ENCODE data around the gene C3. TPM values are rescaled to one million over a fixed set of nuclear protein-coding genes. Genes with fewer than 3 reads are reported as not detected.
"Not testable (repeated sequence)": the region's sequence is repeated elsewhere in the genome, so short reads cannot be mapped to it uniquely, and the experiment has no call there.

C3 gene
- polyA plus RNA-seq, 2 of the 4 experiments (the other 2 are of a cell fraction) = 45.4 to 70.9 TPM

DNA sequence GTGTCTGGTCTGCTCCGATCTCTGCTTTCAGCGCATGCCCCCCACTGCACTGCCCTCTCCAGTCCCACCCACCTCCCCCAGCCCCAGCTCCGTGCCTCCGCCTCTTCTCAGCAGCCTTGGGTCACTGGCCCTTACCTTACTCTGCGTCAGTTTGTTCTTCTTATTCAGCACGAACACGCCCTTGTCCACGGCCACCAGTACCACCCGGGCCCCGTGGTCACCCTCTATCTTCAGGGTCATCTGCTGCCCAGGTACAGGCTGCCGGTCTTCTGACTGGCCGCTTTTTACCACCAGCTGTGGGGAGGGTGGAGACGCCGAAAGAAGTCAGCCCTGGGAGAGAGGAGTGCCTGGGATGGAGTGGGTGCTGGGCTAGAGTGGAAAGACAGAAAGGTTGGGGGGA lies 10.9 kb downstream of the C3 start:
- 63% methylated on average over 12 of the region's 14 CpGs for WGBS (ENCODE audit: missing lambda C conversion rate)
- CTCF ChIA-PET = interaction anchor here (0.6 kb wide), 1 partner anchor 197 kb away, joined by 3 read pairs; no protein-coding TSS in a partner anchor
- no peaks in the 10 kb centered on the region for H3K4me1 ChIP-seq
- no peak for DNase-seq (ENCODE audit: low read depth in 1 of 2, low spot score in 1 of 2)
- no peak for ATAC-seq
- H3K4me3 ChIP-seq = no peak overlapping the region
- no peak overlapping the region for H3K27ac ChIP-seq
- POLR2A ChIA-PET = no interaction called here
- no peak for TF ChIP-seq CEBPB (IDR thresholded peaks at IDR 0.05)
- no peak for TF ChIP-seq RAD21 (conservative IDR thresholded peaks at IDR 0.05 in 1 of 2, IDR thresholded peaks at IDR 0.05 in 1 of 2)
- TF ChIP-seq, protein P1, sequence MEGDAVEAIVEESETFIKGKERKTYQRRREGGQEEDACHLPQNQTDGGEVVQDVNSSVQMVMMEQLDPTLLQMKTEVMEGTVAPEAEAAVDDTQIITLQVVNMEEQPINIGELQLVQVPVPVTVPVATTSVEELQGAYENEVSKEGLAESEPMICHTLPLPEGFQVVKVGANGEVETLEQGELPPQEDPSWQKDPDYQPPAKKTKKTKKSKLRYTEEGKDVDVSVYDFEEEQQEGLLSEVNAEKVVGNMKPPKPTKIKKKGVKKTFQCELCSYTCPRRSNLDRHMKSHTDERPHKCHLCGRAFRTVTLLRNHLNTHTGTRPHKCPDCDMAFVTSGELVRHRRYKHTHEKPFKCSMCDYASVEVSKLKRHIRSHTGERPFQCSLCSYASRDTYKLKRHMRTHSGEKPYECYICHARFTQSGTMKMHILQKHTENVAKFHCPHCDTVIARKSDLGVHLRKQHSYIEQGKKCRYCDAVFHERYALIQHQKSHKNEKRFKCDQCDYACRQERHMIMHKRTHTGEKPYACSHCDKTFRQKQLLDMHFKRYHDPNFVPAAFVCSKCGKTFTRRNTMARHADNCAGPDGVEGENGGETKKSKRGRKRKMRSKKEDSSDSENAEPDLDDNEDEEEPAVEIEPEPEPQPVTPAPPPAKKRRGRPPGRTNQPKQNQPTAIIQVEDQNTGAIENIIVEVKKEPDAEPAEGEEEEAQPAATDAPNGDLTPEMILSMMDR (IDR thresholded peaks at IDR 0.05) = no peak
- no peak for TF ChIP-seq TFCP2L1 (CRISPR knock-in tag; IDR thresholded peaks at IDR 0.05)
- no peak overlapping the region for H3K4me2 ChIP-seq
- no peaks in the 10 kb centered on the region for H3K9me3 ChIP-seq
- no peak for FAIRE-seq

DNA sequence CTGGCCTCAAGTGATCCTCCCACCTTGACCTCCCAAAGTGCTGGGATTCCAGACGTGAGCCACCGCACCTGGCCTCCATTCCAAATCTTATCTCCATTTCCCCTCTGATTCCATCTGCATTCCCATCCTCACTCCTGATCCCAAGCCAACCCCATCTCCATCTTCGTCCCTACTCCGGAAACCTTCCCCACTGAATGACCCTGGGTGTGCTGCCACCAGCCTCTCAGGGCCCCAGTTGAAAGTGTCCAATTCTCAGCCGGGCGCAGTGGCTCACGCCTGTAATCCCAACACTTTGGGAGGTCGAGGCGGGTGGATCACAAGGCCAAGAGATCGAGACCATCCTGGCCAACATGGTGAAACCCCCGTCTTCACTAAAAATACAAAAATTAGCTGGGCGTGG lies 11.5 kb downstream of the C3 start:
- H3K27ac ChIP-seq; H3K4me2 ChIP-seq; ATAC-seq; CTCF ChIA-PET; FAIRE-seq; POLR2A ChIA-PET; H3K4me3 ChIP-seq; H3K4me1 ChIP-seq; DNase-seq (ENCODE audit: low read depth in 1 of 2, low spot score in 1 of 2); H3K9me3 ChIP-seq: not testable (repeated sequence)
- WGBS (ENCODE audit: missing lambda C conversion rate) = 91% methylated on average over 11 of the region's 12 CpGs

DNA sequence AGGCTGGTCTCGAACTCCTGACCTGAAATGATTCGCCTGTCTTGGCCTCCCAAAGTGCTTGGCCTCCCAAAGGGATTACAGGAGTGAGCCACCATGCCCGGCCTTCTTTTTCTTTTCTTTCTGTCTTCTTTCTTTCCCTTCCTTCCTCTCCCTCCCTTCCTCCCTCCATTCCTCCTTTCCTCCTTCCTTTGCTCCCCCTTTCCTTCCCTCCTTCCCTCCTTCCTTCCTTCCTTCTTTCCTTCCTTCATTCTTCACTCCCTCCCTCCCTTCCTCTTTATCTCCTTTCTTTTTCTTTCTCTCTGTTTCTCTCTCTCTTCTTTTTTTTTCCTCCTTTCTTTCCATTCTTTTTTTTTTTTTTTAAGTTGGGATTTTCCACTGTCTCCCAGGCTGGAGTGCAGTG lies 12.1 kb downstream of the C3 start:
- no peak overlapping the region for H3K4me2 ChIP-seq
- no peaks in the 10 kb centered on the region for H3K9me3 ChIP-seq
- ATAC-seq (no peak), DNase-seq (ENCODE audit: low read depth in 1 of 2, low spot score in 1 of 2) (no peak), FAIRE-seq (no peak)
- H3K27ac ChIP-seq = no peak overlapping the region
- no peak overlapping the region for H3K4me3 ChIP-seq
- 70% methylated on average over 3 of the region's 3 CpGs for WGBS (ENCODE audit: missing lambda C conversion rate)
- ChIA-PET CTCF (no interaction called here), POLR2A (no interaction called here)
- H3K4me1 ChIP-seq = no peaks in the 10 kb centered on the region
- TF ChIP-seq SMC3 (IDR thresholded peaks at IDR 0.05) (no peak), TP53 (CRISPR knock-in tag; IDR thresholded peaks at IDR 0.05) (no peak), MAFK (IDR thresholded peaks at IDR 0.05; ENCODE audit: partially characterized antibody) (no peak), FOSL2 (IDR thresholded peaks at IDR 0.05) (no peak), FOSL2 (CRISPR knock-in tag; IDR thresholded peaks at IDR 0.05) (no peak), HOXB5 (CRISPR knock-in tag; IDR thresholded peaks at IDR 0.05) (no peak), RNF2 (IDR thresholded peaks at IDR 0.05; ENCODE audit: borderline replicate concordance, low read depth) (no peak), RARB (CRISPR knock-in tag; IDR thresholded peaks at IDR 0.05) (no peak), POLR2A (IDR thresholded peaks at IDR 0.05; ENCODE audit: low read length) (no peak), EHMT2 (IDR thresholded peaks at IDR 0.05; ENCODE audit: low read depth) (no peak), CHD4 (IDR thresholded peaks at IDR 0.05; ENCODE audit: borderline replicate concordance) (no peak)
- TF ChIP-seq, protein P2, sequence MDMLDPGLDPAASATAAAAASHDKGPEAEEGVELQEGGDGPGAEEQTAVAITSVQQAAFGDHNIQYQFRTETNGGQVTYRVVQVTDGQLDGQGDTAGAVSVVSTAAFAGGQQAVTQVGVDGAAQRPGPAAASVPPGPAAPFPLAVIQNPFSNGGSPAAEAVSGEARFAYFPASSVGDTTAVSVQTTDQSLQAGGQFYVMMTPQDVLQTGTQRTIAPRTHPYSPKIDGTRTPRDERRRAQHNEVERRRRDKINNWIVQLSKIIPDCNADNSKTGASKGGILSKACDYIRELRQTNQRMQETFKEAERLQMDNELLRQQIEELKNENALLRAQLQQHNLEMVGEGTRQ (IDR thresholded peaks at IDR 0.05) = no peak

DNA sequence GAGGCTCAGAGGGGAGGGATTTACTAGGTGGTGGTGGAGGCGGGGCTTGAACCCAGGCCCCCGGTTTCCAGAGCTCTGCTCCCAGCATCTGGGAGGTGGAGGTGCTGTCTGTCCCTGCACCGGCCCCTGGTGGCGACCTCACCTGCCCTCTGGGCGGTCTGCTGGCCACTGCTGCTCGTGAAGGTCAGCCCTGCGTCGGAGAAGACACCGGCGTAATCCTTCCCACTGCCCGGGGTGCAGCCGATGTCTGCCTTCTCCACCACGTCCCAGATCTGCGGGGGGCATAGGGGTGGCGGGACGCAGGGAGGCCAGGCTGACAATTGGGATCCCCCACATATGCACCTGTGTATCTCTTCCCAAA lies 12.8 kb downstream of the C3 start:
- Histone ChIP-seq H3K4me3 (no peak overlapping the region), H3K27ac (no peak overlapping the region), H3K4me2 (no peak overlapping the region), H3K9me3 (no peaks in the 10 kb centered on the region), H3K4me1 (no peaks in the 10 kb centered on the region)
- ChIA-PET POLR2A (no interaction called here), CTCF (no interaction called here)
- TF ChIP-seq, protein P3, sequence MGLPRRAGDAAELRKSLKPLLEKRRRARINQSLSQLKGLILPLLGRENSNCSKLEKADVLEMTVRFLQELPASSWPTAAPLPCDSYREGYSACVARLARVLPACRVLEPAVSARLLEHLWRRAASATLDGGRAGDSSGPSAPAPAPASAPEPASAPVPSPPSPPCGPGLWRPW (IDR thresholded peaks at IDR 0.05) = no peak
- TF ChIP-seq, protein P4, sequence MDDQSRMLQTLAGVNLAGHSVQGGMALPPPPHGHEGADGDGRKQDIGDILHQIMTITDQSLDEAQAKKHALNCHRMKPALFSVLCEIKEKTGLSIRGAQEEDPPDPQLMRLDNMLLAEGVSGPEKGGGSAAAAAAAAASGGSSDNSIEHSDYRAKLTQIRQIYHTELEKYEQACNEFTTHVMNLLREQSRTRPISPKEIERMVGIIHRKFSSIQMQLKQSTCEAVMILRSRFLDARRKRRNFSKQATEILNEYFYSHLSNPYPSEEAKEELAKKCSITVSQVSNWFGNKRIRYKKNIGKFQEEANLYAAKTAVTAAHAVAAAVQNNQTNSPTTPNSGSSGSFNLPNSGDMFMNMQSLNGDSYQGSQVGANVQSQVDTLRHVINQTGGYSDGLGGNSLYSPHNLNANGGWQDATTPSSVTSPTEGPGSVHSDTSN (IDR thresholded peaks at IDR 0.05) = no peak
- DNase-seq (ENCODE audit: low read depth in 1 of 2, low spot score in 1 of 2) (no peak), ATAC-seq (no peak), FAIRE-seq (no peak)
- 91% methylated on average over 12 of the region's 16 CpGs for WGBS (ENCODE audit: missing lambda C conversion rate)
